ENCODE results near the gene ACTR2.

The ACTR2 gene

DNA sequence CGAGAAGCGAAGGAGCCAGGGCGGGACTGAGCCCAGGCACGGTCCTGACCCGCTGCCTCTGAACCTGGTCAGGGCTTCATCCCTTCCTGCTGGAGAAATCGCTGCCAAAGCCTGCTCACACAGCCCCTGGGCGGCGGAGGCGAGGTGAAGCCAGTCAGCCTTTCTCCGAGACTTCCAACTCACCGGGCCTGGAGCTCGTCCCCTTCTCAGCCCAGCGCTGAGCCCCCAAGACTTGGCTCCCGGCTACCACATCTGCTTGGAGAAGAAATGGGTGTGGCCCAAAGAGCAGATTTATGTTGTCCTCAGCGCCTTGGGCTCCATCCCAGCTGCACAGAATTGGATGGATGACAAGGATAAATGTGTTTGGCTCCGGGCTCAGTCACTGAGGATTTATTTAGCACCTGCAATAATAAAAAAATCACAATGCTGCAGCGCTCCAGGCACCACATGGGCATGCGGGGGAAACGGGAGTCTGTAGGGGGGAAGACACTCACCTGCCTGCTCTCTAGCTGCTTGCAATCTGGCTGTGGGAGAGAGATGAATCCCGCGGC, 64.9 kb downstream of the ACTR2 start:
- Histone ChIP-seq H3K4me3 (ENCODE audit: low read depth, low read length) (no peak overlapping the region), H3K36me3 (replicated peaks) (no peaks in the 10 kb centered on the region), H3K27ac (no peak overlapping the region), H3K27me3 (replicated peaks) (no peaks in the 10 kb centered on the region)
- no peak for DNase-seq
- in situ Hi-C loops (cut with HindIII; ENCODE audit: low pct_ligation_motif_present, low sequenced_read_pairs): no loop called here
- TF ChIP-seq, protein P1, sequence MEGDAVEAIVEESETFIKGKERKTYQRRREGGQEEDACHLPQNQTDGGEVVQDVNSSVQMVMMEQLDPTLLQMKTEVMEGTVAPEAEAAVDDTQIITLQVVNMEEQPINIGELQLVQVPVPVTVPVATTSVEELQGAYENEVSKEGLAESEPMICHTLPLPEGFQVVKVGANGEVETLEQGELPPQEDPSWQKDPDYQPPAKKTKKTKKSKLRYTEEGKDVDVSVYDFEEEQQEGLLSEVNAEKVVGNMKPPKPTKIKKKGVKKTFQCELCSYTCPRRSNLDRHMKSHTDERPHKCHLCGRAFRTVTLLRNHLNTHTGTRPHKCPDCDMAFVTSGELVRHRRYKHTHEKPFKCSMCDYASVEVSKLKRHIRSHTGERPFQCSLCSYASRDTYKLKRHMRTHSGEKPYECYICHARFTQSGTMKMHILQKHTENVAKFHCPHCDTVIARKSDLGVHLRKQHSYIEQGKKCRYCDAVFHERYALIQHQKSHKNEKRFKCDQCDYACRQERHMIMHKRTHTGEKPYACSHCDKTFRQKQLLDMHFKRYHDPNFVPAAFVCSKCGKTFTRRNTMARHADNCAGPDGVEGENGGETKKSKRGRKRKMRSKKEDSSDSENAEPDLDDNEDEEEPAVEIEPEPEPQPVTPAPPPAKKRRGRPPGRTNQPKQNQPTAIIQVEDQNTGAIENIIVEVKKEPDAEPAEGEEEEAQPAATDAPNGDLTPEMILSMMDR (IDR thresholded peaks at IDR 0.05; ENCODE audit: low read depth, low read length, missing control alignments): no peak

DNA sequence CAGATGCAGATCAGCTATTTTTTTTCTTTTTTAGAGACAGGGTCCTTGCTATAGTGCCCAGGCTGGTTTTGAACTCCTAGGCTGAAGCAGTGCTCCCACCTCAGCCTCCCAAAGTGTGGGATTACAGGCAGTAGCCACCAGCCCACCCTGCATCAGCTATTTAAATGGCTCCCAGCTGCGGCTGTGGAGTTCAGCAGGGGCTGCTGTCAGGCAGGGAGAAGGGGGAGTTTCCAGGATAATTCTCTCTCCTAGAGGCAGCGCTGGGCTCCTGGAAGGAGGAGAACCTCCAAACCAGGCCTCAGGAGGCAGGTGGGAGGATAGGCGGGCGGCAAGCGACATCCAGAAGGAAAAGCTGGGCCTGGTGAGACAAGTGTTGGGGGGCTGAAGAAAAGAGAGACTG, 65.7 kb downstream of the ACTR2 start:
- H3K27ac ChIP-seq: no peak overlapping the region
- H3K4me3 ChIP-seq (ENCODE audit: low read depth, low read length): no peak overlapping the region
- TF ChIP-seq, protein P1 (IDR thresholded peaks at IDR 0.05; ENCODE audit: low read depth, low read length, missing control alignments): no peak
- in situ Hi-C loops (cut with HindIII; ENCODE audit: low pct_ligation_motif_present, low sequenced_read_pairs): no loop called here
- no peaks in the 10 kb centered on the region for H3K27me3 ChIP-seq (replicated peaks)
- no peaks in the 10 kb centered on the region for H3K36me3 ChIP-seq (replicated peaks)
- DNase-seq: no peak

DNA sequence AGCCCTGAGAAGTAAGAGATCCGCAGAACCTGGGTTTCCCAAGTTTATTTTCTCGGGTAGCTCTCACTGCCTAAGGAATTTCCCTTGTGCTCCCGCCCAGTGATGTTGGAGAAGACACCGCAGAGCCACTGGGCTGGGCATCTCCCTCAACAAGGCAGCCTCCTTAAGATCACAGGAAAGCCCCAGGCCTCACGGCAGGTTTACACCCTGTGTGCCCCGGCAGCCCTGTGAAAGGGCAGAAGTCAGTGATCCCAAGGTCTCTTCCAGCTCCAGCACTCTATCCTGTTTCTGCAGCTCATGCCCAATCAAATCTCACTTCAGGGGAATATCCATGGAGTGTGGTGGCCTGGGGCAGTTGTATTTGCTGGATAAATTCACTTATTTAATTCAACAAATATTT, 66.5 kb downstream of the ACTR2 start:
- Histone ChIP-seq H3K27ac (no peak overlapping the region), H3K4me3 (ENCODE audit: low read depth, low read length) (no peak overlapping the region), H3K27me3 (replicated peaks) (no peaks in the 10 kb centered on the region), H3K36me3 (replicated peaks) (no peaks in the 10 kb centered on the region)
- no peak for DNase-seq
- TF ChIP-seq, protein P1 (IDR thresholded peaks at IDR 0.05; ENCODE audit: low read depth, low read length, missing control alignments): no peak
- in situ Hi-C loops (cut with HindIII; ENCODE audit: low pct_ligation_motif_present, low sequenced_read_pairs): no loop called here

DNA sequence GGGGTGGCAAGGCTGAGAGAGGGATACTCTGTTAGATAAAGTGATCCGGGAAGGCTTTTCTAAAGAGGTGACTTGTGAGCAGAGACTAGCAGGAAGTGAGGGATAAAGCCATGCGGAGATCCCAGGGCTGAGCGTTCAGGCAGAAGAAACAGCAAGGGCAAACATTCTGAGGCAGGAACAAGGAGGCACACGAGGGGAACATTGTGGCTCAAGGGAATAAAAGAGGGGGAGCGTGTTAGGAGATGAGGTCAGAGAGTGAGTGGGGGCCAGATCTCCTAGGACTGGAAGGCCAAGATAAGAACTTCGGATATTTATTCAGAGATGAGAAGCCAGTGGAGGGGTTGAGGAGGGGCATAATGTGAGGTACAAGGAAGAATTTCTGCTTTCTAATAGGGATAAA, 67.1 kb downstream of the ACTR2 start:
- Histone ChIP-seq H3K27ac (no peak overlapping the region), H3K36me3 (replicated peaks) (no peaks in the 10 kb centered on the region), H3K27me3 (replicated peaks) (no peaks in the 10 kb centered on the region), H3K4me3 (ENCODE audit: low read depth, low read length) (no peak overlapping the region)
- in situ Hi-C loops (cut with HindIII; ENCODE audit: low pct_ligation_motif_present, low sequenced_read_pairs): no loop called here
- DNase-seq: no peak
- TF ChIP-seq, protein P1 (IDR thresholded peaks at IDR 0.05; ENCODE audit: low read depth, low read length, missing control alignments): no peak

DNA sequence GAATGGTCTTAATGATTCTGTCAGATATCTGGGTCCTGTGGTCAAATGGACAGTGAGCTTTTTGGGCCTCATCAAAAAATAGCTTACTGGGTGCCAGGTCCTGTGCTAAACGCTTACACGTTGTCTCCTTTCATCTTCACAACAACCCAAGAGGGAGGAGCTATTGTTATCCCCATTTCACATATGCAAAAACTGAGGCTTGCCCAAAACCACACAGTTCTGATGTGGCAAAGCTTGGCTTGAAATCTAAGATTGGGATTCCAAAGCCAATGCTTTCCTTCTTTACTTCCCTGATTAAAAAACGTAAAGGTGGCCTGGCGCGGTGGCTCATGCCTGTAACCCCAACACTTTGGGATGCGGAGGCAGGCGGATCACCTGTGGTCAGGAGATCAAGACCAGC, 69.3 kb downstream of the ACTR2 start:
- no peak overlapping the region for H3K27ac ChIP-seq

More for the DNA sequence above, 69.3 kb downstream of the ACTR2 start:
- in situ Hi-C loops (cut with HindIII; ENCODE audit: low pct_ligation_motif_present, low sequenced_read_pairs): no loop called here
- TF ChIP-seq, protein P1 (IDR thresholded peaks at IDR 0.05; ENCODE audit: low read depth, low read length, missing control alignments): no peak
- no peak for DNase-seq
- H3K36me3 ChIP-seq (replicated peaks): no peaks in the 10 kb centered on the region
- no peak overlapping the region for H3K4me3 ChIP-seq (ENCODE audit: low read depth, low read length)
- no peaks in the 10 kb centered on the region for H3K27me3 ChIP-seq (replicated peaks)
